HEK293 (cell line): ENCODE data around the gene RNH1.

ENCODE experiments used
- CTCF ChIA-PET: fragments of 350-600 bp; formaldehyde crosslinking; extraction: SDS; loops from one replicate; lab custom pipeline; 2021; ENCODE audit warnings: antibody characterized with exemption; lab: Yijun Ruan, JAX
- POLR2A ChIA-PET: fragments of 300-600 bp; formaldehyde crosslinking; extraction: SDS; loops from one replicate; lab custom pipeline; 2020; ENCODE audit warnings: antibody characterized with exemption, inconsistent platforms; lab: Yijun Ruan, JAX
- H3K27ac ChIP-seq: fragments of 200-500 bp; sonication (Bioruptor generic); 2 replicates; pipeline ENCODE4 v1.5.1; 2014; ENCODE audit warnings: low read depth, low read length, control low read depth, inconsistent platforms; ENCODE audit errors: extremely low read depth
- H3K36me3 ChIP-seq, 2 experiments: fragments of 200-500 bp in 1 of 2; sonication (Bioruptor generic) in 1 of 2; 1 replicate in 1 of 2; 2 replicates in 1 of 2; pipeline ENCODE4 v1.5.1; 2014 to 2017; ENCODE audit warnings: inconsistent platforms in 2 of 2, low read length in 2 of 2; ENCODE audit not compliant: control insufficient read depth in 2 of 2, insufficient read depth in 1 of 2
- H3K4me1 ChIP-seq: fragments of 200-500 bp; sonication (Bioruptor generic); 2 replicates; pipeline ENCODE4 v1.5.1; 2014; ENCODE audit warnings: mild to moderate bottlenecking, low read length, inconsistent platforms; ENCODE audit not compliant: control insufficient read depth, insufficient read depth
- H3K4me3 ChIP-seq: 2 replicates; pipeline ENCODE4 v1.5.1; 2011; ENCODE audit warnings: low read depth, mild to moderate bottlenecking, control low read depth, low read length, moderate library complexity
- H3K9me3 ChIP-seq: fragments of 200-500 bp; sonication (Bioruptor generic); 2 replicates; pipeline ENCODE4 v1.5.1; 2014; ENCODE audit warnings: low read depth, low read length, inconsistent platforms; ENCODE audit not compliant: control insufficient read depth, insufficient read depth
- EGR2 ChIP-seq: fragments of 450-650 bp; formaldehyde crosslinking; IDR thresholded peaks from 2 replicates; pipeline ENCODE4 v1.5.1; 2016; ENCODE audit warnings: low read depth, missing biosample characterization, missing genetic modification characterization
- GLIS1 ChIP-seq: fragments of 450-650 bp; formaldehyde crosslinking; IDR thresholded peaks from 2 replicates; pipeline ENCODE4 v1.5.1; 2016; ENCODE audit warnings: missing biosample characterization, missing genetic modification characterization
- GLIS2 ChIP-seq: fragments of 450-650 bp; formaldehyde crosslinking; IDR thresholded peaks from 2 replicates; pipeline ENCODE4 v1.5.1; 2016; ENCODE audit warnings: missing biosample characterization, missing genetic modification characterization
- PRDM10 ChIP-seq: fragments of 450-650 bp; formaldehyde crosslinking; IDR thresholded peaks from 2 replicates; pipeline ENCODE4 v1.5.1; 2016; ENCODE audit warnings: missing biosample characterization, missing genetic modification characterization
- SCRT2 ChIP-seq: fragments of 450-650 bp; formaldehyde crosslinking; IDR thresholded peaks from 2 replicates; pipeline ENCODE4 v1.5.1; 2016; ENCODE audit warnings: missing biosample characterization, missing genetic modification characterization
- ZBTB49 ChIP-seq: fragments of 450-650 bp; formaldehyde crosslinking; IDR thresholded peaks from 2 replicates; pipeline ENCODE4 v1.5.1; 2016; ENCODE audit warnings: missing biosample characterization, missing genetic modification characterization, low read depth
- ZFHX2 ChIP-seq: fragments of 450-650 bp; formaldehyde crosslinking; conservative IDR thresholded peaks from 2 replicates; pipeline ENCODE4 v1.5.1; 2016; ENCODE audit warnings: missing biosample characterization, missing genetic modification characterization
- ZNF175 ChIP-seq: fragments of 450-650 bp; formaldehyde crosslinking; IDR thresholded peaks from 2 replicates; pipeline ENCODE4 v1.5.1; 2016; ENCODE audit warnings: missing biosample characterization, missing genetic modification characterization
- ZNF26 ChIP-seq: fragments of 450-650 bp; formaldehyde crosslinking; IDR thresholded peaks from 2 replicates; pipeline ENCODE4 v1.5.1; 2016; ENCODE audit warnings: missing biosample characterization, missing genetic modification characterization
- ZNF350 ChIP-seq: fragments of 450-650 bp; formaldehyde crosslinking; IDR thresholded peaks from 2 replicates; pipeline ENCODE4 v1.5.0; 2017; ENCODE audit warnings: missing biosample characterization, mild to moderate bottlenecking, missing genetic modification characterization
- ZNF449 ChIP-seq: fragments of 450-650 bp; formaldehyde crosslinking; IDR thresholded peaks from 2 replicates; pipeline ENCODE4 v1.5.1; 2017; ENCODE audit warnings: missing biosample characterization, mild to moderate bottlenecking, missing genetic modification characterization, moderate library complexity
- ZNF518A ChIP-seq: fragments of 450-650 bp; formaldehyde crosslinking; conservative IDR thresholded peaks from 2 replicates; pipeline ENCODE4 v1.5.1; 2016; ENCODE audit warnings: low read depth, missing biosample characterization, missing genetic modification characterization
- ZNF555 ChIP-seq: fragments of 450-650 bp; formaldehyde crosslinking; conservative IDR thresholded peaks from 2 replicates; pipeline ENCODE4 v1.5.1; 2017; ENCODE audit warnings: missing biosample characterization, mild to moderate bottlenecking, missing genetic modification characterization, inconsistent platforms
- ZNF624 ChIP-seq: fragments of 450-650 bp; formaldehyde crosslinking; IDR thresholded peaks from 2 replicates; pipeline ENCODE4 v1.5.1; 2017; ENCODE audit warnings: missing biosample characterization, missing genetic modification characterization
- ZNF645 ChIP-seq: fragments of 450-650 bp; formaldehyde crosslinking; IDR thresholded peaks from 2 replicates; pipeline ENCODE4; 2016; ENCODE audit warnings: missing biosample characterization, missing genetic modification characterization
- ZNF701 ChIP-seq: fragments of 450-650 bp; formaldehyde crosslinking; IDR thresholded peaks from 2 replicates; pipeline ENCODE4 v1.5.1; 2016; ENCODE audit warnings: missing biosample characterization, missing genetic modification characterization
- ZNF785 ChIP-seq: fragments of 450-650 bp; formaldehyde crosslinking; IDR thresholded peaks from 2 replicates; pipeline ENCODE4 v1.5.1; 2016; ENCODE audit warnings: missing biosample characterization, missing genetic modification characterization
- ZNF792 ChIP-seq: fragments of 450-650 bp; formaldehyde crosslinking; IDR thresholded peaks from 2 replicates; pipeline ENCODE4 v1.5.1; 2016; ENCODE audit warnings: missing biosample characterization, missing genetic modification characterization
- ZNF830 ChIP-seq: fragments of 450-650 bp; IDR thresholded peaks from 2 replicates; pipeline ENCODE4 v1.5.0; 2018; ENCODE audit warnings: missing biosample characterization, missing genetic modification characterization, low read depth, mild to moderate bottlenecking, moderate library complexity

Gene RNH1

GRCh38 chr11:551596-551995 is 44.6 kb upstream of the RNH1 start:
- H3K27ac ChIP-seq = no peak overlapping the region
- no peaks in the 10 kb centered on the region for H3K36me3 ChIP-seq
- ChIA-PET POLR2A (interaction anchor here (0.6 to 1.0 kb wide), 2 partner anchors 9 to 10 kb away, joined by 3 to 5 read pairs; no protein-coding TSS in a partner anchor), CTCF (no interaction called here)
- no peak overlapping the region for H3K4me3 ChIP-seq
- H3K9me3 ChIP-seq = no peaks in the 10 kb centered on the region
- H3K4me1 ChIP-seq = no peaks in the 10 kb centered on the region
- TF ChIP-seq ZNF518A = no peak
- TF ChIP-seq SCRT2 (tag by site-specific recombination) = no peak
- TF ChIP-seq ZNF555 = no peak
- no peak for TF ChIP-seq ZNF645
- TF ChIP-seq GLIS2 (tag by site-specific recombination) = 0 out of 2 replicates have a peak, but pooled peaks have one; percentile 29
- TF ChIP-seq ZNF449 = no peak

GRCh38 chr11:551131-551530 is 44.1 kb upstream of the RNH1 start:
- POLR2A ChIA-PET = interaction anchor here (1.0 kb wide), 1 partner anchor 11 kb away, joined by 3 read pairs; no protein-coding TSS in a partner anchor
- H3K27ac ChIP-seq = no peak overlapping the region

More at GRCh38 chr11:551131-551530, 44.1 kb upstream of the RNH1 start:
- Histone ChIP-seq H3K36me3 (no peaks in the 10 kb centered on the region), H3K4me3 (no peak overlapping the region), H3K9me3 (no peaks in the 10 kb centered on the region), H3K4me1 (no peaks in the 10 kb centered on the region)
- CTCF ChIA-PET = no interaction called here
- no peak for TF ChIP-seq ZBTB49 (tag by site-specific recombination)
- no peak for TF ChIP-seq ZNF350 (tag by site-specific recombination)
- no peak for TF ChIP-seq ZNF26 (tag by site-specific recombination)
- no peak for TF ChIP-seq ZFHX2
- TF ChIP-seq GLIS1 (tag by site-specific recombination) = no peak
- no peak for TF ChIP-seq ZNF830 (tag by site-specific recombination)
- no peak for TF ChIP-seq ZNF701 (tag by site-specific recombination)
- no peak for TF ChIP-seq ZNF785 (tag by site-specific recombination)
- no peak for TF ChIP-seq ZNF624 (tag by site-specific recombination)
- TF ChIP-seq ZNF175 (tag by site-specific recombination) = no peak
- TF ChIP-seq PRDM10 (tag by site-specific recombination) = no peak
- no peak for TF ChIP-seq EGR2 (tag by site-specific recombination)
- no peak for TF ChIP-seq ZNF792
- TF ChIP-seq, all 188 proteins: peak for 0
